Measurements from ENCODE around the gene PLEKHM3. TPM values are rescaled to one million over a fixed set of nuclear protein-coding genes. Genes with fewer than 3 reads are reported as not detected.

PLEKHM3 gene
- total and polyA plus RNA-seq, 2 of the 13 experiments (the other 11 are each of a cell fraction or from before 2014, with no cell fraction given): 4.5 to 4.7 TPM

GRCh38 chr2:208031608-208032019, 6.3 kb upstream of the PLEKHM3 start (continued):
- TF ChIP-seq ELF1 (CRISPR knock-in tag; IDR thresholded peaks at IDR 0.05) (no peak), ZNF616 (CRISPR knock-in tag; IDR thresholded peaks at IDR 0.05; ENCODE audit: low read depth) (no peak), ZNF30 (CRISPR knock-in tag; IDR thresholded peaks at IDR 0.05) (no peak), RXRB (CRISPR knock-in tag; IDR thresholded peaks at IDR 0.05; ENCODE audit: borderline replicate concordance) (peak; percentile 60), ARID2 (CRISPR knock-in tag; IDR thresholded peaks at IDR 0.05; ENCODE audit: borderline replicate concordance) (no peak), KAT8 (CRISPR knock-in tag; IDR thresholded peaks at IDR 0.05) (peak; percentile 77), ZNF20 (CRISPR knock-in tag; IDR thresholded peaks at IDR 0.05) (no peak), FOSL2 (CRISPR knock-in tag; IDR thresholded peaks at IDR 0.05) (peak; percentile 81), MEF2D (CRISPR knock-in tag; IDR thresholded peaks at IDR 0.05) (0 out of 2 replicates have a peak, but pooled peaks have one; percentile 48), HMGXB3 (CRISPR knock-in tag; IDR thresholded peaks at IDR 0.05; ENCODE audit: borderline replicate concordance) (peak; percentile 60; the same call in 1 of the 2 replicates), ZNF790 (CRISPR knock-in tag; IDR thresholded peaks at IDR 0.05; ENCODE audit: borderline replicate concordance) (no peak), PHF8 (CRISPR knock-in tag; IDR thresholded peaks at IDR 0.05) (0 out of 2 replicates have a peak, but pooled peaks have one; percentile 32), SALL2 (CRISPR knock-in tag; IDR thresholded peaks at IDR 0.05) (no peak), HNRNPK (IDR thresholded peaks at IDR 0.05; ENCODE audit: low read depth, low read length, poor library complexity, severe bottlenecking) (no peak), HNRNPH1 (optimal IDR thresholded peaks at IDR 0.05; ENCODE audit: low read depth, low read length) (no peak), ZSCAN31 (CRISPR knock-in tag; IDR thresholded peaks at IDR 0.05; ENCODE audit: low read depth) (no peak), SMAD1 (CRISPR knock-in tag; IDR thresholded peaks at IDR 0.05; ENCODE audit: borderline replicate concordance, low read depth) (no peak), SOX13 (IDR thresholded peaks at IDR 0.05) (no peak), SOX13 (CRISPR knock-in tag; conservative IDR thresholded peaks at IDR 0.05 in 1 of 2, IDR thresholded peaks at IDR 0.05 in 1 of 2) (peak in 1 of 2 experiments; percentile 93; a peak in 2 of 4 replicates), ZSCAN29 (CRISPR knock-in tag; conservative IDR thresholded peaks at IDR 0.05) (0 out of 2 replicates have a peak, but pooled peaks have one; percentile 43), HOXD1 (CRISPR knock-in tag; IDR thresholded peaks at IDR 0.05) (no peak), ZNF607 (CRISPR knock-in tag; IDR thresholded peaks at IDR 0.05; ENCODE audit: borderline replicate concordance) (no peak), RELA (CRISPR knock-in tag; IDR thresholded peaks at IDR 0.05) (no peak), CREB1 (IDR thresholded peaks at IDR 0.05) (0 out of 2 replicates have a peak, but pooled peaks have one; percentile 5), CREB1 (CRISPR knock-in tag; IDR thresholded peaks at IDR 0.05) (peak; percentile 61), HNF4A (CRISPR knock-in tag; IDR thresholded peaks at IDR 0.05) (peak; percentile 61), MED13 (CRISPR knock-in tag; IDR thresholded peaks at IDR 0.05) (no peak), ZNF776 (CRISPR knock-in tag; IDR thresholded peaks at IDR 0.05) (no peak)
- TF ChIP-seq, protein P1, sequence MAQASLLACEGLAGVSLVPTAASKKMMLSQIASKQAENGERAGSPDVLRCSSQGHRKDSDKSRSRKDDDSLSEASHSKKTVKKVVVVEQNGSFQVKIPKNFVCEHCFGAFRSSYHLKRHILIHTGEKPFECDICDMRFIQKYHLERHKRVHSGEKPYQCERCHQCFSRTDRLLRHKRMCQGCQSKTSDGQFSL (CRISPR knock-in tag; IDR thresholded peaks at IDR 0.05): no peak

All from HepG2 (cell line).